Measurements from ENCODE around the gene PFDN6. TPM values are rescaled to one million over a fixed set of nuclear protein-coding genes. Genes with fewer than 3 reads are reported as not detected.
A peak's percentile ranks its signal among the peaks of the same experiment; 100 is the strongest.

PFDN6 gene
- total RNA-seq, 1 experiment from 2014 or later, result 95.7 TPM

GRCh38 chr6:33276864-33277662 is 12.3 kb upstream of the PFDN6 start, which contains the start of gene B3GALT4 (continued):
- TF ChIP-seq ATF2 (CRISPR knock-in tag; IDR thresholded peaks at IDR 0.05; ENCODE audit: borderline replicate concordance, low read depth) (no peak), ZNF263 (CRISPR knock-in tag; IDR thresholded peaks at IDR 0.05; ENCODE audit: low read depth) (peak; percentile 62; the same call in 1 of the 2 replicates), ZNF121 (CRISPR knock-in tag; IDR thresholded peaks at IDR 0.05) (no peak), ATF3 (CRISPR knock-in tag; conservative IDR thresholded peaks at IDR 0.05) (no peak), ATF6 (CRISPR knock-in tag; IDR thresholded peaks at IDR 0.05) (no peak), NFYB (CRISPR knock-in tag; conservative IDR thresholded peaks at IDR 0.05; ENCODE audit: low read depth) (0 out of 2 replicates have a peak, but pooled peaks have one; percentile 29), ZNF138 (CRISPR knock-in tag; conservative IDR thresholded peaks at IDR 0.05) (no peak), USF2 (CRISPR knock-in tag; IDR thresholded peaks at IDR 0.05) (peak; percentile 5; the same call in 1 of the 2 replicates), ZBTB21 (CRISPR knock-in tag; IDR thresholded peaks at IDR 0.05; ENCODE audit: borderline replicate concordance) (peak; percentile 38; the same call in 1 of the 2 replicates), SOX15 (CRISPR knock-in tag; IDR thresholded peaks at IDR 0.05) (no peak), TCF7 (CRISPR knock-in tag; IDR thresholded peaks at IDR 0.05; ENCODE audit: low read depth) (peak; percentile 28; the same call in 1 of the 2 replicates), AR (CRISPR knock-in tag; IDR thresholded peaks at IDR 0.05) (peak; percentile 96), OVOL2 (CRISPR knock-in tag; IDR thresholded peaks at IDR 0.05; ENCODE audit: borderline replicate concordance) (peak; percentile 68; the same call in 1 of the 2 replicates), ETV6 (CRISPR knock-in tag; IDR thresholded peaks at IDR 0.05) (peak; percentile 86), CDX4 (CRISPR knock-in tag; IDR thresholded peaks at IDR 0.05; ENCODE audit: borderline replicate concordance) (no peak), ZNF512 (CRISPR knock-in tag; IDR thresholded peaks at IDR 0.05; ENCODE audit: borderline replicate concordance) (no peak), GTF2I (CRISPR knock-in tag; conservative IDR thresholded peaks at IDR 0.05) (no peak), NR2C2 (CRISPR knock-in tag; IDR thresholded peaks at IDR 0.05) (no peak; the same call in 1 of the 2 replicates), PRDM15 (CRISPR knock-in tag; IDR thresholded peaks at IDR 0.05) (peak; percentile 69), SMAD3 (CRISPR knock-in tag; IDR thresholded peaks at IDR 0.05; ENCODE audit: borderline replicate concordance) (peak; percentile 88), ESRRA (CRISPR knock-in tag; IDR thresholded peaks at IDR 0.05; ENCODE audit: borderline replicate concordance) (peak; percentile 95), FOXK1 (CRISPR knock-in tag; IDR thresholded peaks at IDR 0.05) (peak; percentile 74), MXD4 (CRISPR knock-in tag; IDR thresholded peaks at IDR 0.05; ENCODE audit: borderline replicate concordance) (no peak), SP1 (CRISPR knock-in tag; conservative IDR thresholded peaks at IDR 0.05) (peak; percentile 83; the same call in 1 of the 2 replicates), CREB1 (CRISPR knock-in tag; IDR thresholded peaks at IDR 0.05) (peak; percentile 77)
